ENCODE data around the gene SPATS2L. TPM values are rescaled to one million over a fixed set of nuclear protein-coding genes. Genes with fewer than 3 reads are reported as not detected.

Gene SPATS2L
- total and polyA plus RNA-seq, 2 of the 13 experiments (the other 11 are each of a cell fraction or from before 2014, with no cell fraction given): 154 to 212 TPM

DNA sequence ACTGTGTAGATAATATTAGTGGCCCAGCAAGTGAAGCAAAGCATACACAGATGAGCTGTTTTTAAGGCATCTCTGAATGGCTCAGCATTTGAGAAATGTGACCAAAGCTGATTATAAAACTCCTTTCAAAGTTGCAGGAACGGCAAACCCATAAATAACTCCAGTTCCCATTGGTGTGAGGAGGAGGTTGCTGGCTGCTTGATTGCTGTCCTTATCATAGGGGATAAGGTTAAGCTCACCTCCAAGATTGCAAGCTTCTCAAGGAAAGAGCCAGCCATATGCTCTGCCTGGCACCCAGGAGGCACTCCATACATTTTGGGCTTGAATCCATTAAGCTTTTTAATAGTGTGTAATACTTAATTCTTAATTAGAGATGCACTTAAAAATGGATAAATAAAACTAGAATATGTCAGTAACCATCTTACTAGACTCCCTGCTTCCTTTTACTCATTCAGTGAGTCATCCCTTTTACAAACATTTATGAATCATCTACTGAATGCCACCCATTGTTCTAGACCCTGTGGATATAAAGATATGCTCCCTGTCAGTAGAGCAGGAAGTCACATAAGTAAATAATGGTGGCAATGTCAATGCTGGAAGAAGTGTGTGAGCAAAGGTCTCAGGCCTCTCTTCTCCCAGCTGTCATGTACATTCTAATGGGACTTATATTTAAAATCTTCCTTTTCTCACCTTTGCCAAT is 99.3 kb downstream of the SPATS2L start (continued):
- TF ChIP-seq SOX13 (IDR thresholded peaks at IDR 0.05) (no peak; the same call in 1 of the 2 replicates), SOX13 (CRISPR knock-in tag; conservative IDR thresholded peaks at IDR 0.05 in 1 of 2, IDR thresholded peaks at IDR 0.05 in 1 of 2) (peak; percentile 10 to 97; a peak in 2 of 4 replicates), PATZ1 (CRISPR knock-in tag; IDR thresholded peaks at IDR 0.05) (peak; percentile 40; the same call in 1 of the 2 replicates), MTF2 (CRISPR knock-in tag; IDR thresholded peaks at IDR 0.05; ENCODE audit: borderline replicate concordance) (no peak), ASH2L (IDR thresholded peaks at IDR 0.05; ENCODE audit: insufficient read length, low read depth, low read length) (peak; percentile 91), MEIS2 (CRISPR knock-in tag; IDR thresholded peaks at IDR 0.05) (peak; percentile 90; the same call in 1 of the 2 replicates), SMAD9 (CRISPR knock-in tag; IDR thresholded peaks at IDR 0.05) (no peak), MAFK (conservative IDR thresholded peaks at IDR 0.05 in 1 of 2, IDR thresholded peaks at IDR 0.05 in 1 of 2; ENCODE audit: low read length in 2 of 2) (peak in 1 of 2 experiments; percentile 13; a peak in 1 of 4 replicates), ATF5 (CRISPR knock-in tag; IDR thresholded peaks at IDR 0.05; ENCODE audit: low read depth) (no peak), ZBTB3 (CRISPR knock-in tag; IDR thresholded peaks at IDR 0.05; ENCODE audit: borderline replicate concordance, low read depth) (peak; percentile 25; the same call in 1 of the 2 replicates), ZNF207 (IDR thresholded peaks at IDR 0.05; ENCODE audit: borderline replicate concordance) (no peak), SRY (CRISPR knock-in tag; IDR thresholded peaks at IDR 0.05) (no peak)
- TF ChIP-seq, protein P1, sequence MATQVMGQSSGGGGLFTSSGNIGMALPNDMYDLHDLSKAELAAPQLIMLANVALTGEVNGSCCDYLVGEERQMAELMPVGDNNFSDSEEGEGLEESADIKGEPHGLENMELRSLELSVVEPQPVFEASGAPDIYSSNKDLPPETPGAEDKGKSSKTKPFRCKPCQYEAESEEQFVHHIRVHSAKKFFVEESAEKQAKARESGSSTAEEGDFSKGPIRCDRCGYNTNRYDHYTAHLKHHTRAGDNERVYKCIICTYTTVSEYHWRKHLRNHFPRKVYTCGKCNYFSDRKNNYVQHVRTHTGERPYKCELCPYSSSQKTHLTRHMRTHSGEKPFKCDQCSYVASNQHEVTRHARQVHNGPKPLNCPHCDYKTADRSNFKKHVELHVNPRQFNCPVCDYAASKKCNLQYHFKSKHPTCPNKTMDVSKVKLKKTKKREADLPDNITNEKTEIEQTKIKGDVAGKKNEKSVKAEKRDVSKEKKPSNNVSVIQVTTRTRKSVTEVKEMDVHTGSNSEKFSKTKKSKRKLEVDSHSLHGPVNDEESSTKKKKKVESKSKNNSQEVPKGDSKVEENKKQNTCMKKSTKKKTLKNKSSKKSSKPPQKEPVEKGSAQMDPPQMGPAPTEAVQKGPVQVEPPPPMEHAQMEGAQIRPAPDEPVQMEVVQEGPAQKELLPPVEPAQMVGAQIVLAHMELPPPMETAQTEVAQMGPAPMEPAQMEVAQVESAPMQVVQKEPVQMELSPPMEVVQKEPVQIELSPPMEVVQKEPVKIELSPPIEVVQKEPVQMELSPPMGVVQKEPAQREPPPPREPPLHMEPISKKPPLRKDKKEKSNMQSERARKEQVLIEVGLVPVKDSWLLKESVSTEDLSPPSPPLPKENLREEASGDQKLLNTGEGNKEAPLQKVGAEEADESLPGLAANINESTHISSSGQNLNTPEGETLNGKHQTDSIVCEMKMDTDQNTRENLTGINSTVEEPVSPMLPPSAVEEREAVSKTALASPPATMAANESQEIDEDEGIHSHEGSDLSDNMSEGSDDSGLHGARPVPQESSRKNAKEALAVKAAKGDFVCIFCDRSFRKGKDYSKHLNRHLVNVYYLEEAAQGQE (IDR thresholded peaks at IDR 0.05; ENCODE audit: borderline replicate concordance in 1 of 2, low read depth in 1 of 2, low read length in 2 of 2): peak in 1 of 2 experiments; percentile 46; a peak in 1 of 4 replicates
- TF ChIP-seq, protein P2, sequence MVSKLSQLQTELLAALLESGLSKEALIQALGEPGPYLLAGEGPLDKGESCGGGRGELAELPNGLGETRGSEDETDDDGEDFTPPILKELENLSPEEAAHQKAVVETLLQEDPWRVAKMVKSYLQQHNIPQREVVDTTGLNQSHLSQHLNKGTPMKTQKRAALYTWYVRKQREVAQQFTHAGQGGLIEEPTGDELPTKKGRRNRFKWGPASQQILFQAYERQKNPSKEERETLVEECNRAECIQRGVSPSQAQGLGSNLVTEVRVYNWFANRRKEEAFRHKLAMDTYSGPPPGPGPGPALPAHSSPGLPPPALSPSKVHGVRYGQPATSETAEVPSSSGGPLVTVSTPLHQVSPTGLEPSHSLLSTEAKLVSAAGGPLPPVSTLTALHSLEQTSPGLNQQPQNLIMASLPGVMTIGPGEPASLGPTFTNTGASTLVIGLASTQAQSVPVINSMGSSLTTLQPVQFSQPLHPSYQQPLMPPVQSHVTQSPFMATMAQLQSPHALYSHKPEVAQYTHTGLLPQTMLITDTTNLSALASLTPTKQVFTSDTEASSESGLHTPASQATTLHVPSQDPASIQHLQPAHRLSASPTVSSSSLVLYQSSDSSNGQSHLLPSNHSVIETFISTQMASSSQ (IDR thresholded peaks at IDR 0.05; ENCODE audit: low read depth): peak; percentile 63
- TF ChIP-seq, protein P2 (CRISPR knock-in tag; IDR thresholded peaks at IDR 0.05; ENCODE audit: borderline replicate concordance): peak; percentile 44; the same call in 1 of the 2 replicates
